ENCODE data around the gene CYTIP.

- TF ChIP-seq EZH2 (IDR thresholded peaks at IDR 0.05; ENCODE audit: borderline replicate concordance) (no peak), EZH2phosphoT487 (IDR thresholded peaks at IDR 0.05; ENCODE audit: low read depth, severe bottlenecking, unreplicated experiment) (no peak)
These were observed 43.4 kb upstream of the CYTIP start for GRCh38 chr2:157487271-157487610.
